HG03521 (cell line): Measurements from ENCODE around the gene LGALS4.
"Not testable (repeated sequence)": the region's sequence is repeated elsewhere in the genome, so short reads cannot be mapped to it uniquely, and the experiment has no call there.

Experiments used
- ATAC-seq: cut with Tn5 transposase; IDR thresholded peaks from one replicate; pipeline ENCODE4 v1.9.1; 2021; ENCODE audit warnings: mild to moderate bottlenecking, moderate library complexity; ENCODE audit not compliant: unreplicated experiment

The LGALS4 gene

GRCh38 chr19:38800577-38801347 lies 12.0 kb downstream of the LGALS4 start:
- ATAC-seq: no peak

- no peak for ATAC-seq
Observed at GRCh38 chr19:38799104-38799503, 13.6 kb downstream of the LGALS4 start.

DNA sequence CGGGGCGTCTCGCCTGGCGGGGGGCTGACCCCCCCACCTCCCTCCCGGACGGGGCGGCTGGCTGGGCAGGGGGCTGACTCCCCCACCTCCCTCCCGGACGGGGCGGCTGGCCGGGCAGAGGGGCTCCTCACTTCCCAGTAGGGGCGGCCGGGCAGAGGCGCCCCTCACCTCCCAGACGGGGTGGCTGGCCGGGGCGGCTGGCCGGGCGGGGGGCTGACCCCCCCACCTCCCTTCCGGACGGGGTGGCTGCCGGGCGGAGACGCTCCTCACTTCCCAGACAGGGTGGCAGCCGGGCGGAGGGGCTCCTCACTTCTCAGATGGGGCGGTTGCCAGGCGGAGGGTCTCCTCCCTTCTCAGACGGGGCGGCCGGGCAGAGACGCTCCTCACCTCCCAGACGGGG lies 15.0 kb downstream of the LGALS4 start:
- not testable (repeated sequence) for ATAC-seq

DNA sequence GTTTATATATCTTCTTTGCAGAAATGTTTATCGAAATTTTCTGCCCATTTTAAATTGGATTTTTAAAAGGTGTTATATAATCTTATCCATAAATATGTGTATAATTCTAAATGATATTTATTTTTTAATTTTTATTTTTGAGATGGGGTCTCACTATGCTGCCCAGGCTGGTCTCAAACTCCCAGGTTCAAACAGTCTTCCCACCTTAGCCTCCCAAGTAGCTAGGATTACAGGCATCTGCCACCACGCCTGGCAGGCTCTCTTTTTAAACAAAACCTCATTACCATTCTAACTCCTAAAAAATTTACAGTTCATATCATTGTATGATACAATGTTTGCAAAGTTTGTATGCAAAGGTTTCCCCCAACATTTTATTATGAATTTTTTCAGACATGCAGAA lies 16.6 kb downstream of the LGALS4 start:
- no peak for ATAC-seq

GRCh38 chr19:38795549-38795948 lies 17.2 kb downstream of the LGALS4 start:
- ATAC-seq: no peak

DNA sequence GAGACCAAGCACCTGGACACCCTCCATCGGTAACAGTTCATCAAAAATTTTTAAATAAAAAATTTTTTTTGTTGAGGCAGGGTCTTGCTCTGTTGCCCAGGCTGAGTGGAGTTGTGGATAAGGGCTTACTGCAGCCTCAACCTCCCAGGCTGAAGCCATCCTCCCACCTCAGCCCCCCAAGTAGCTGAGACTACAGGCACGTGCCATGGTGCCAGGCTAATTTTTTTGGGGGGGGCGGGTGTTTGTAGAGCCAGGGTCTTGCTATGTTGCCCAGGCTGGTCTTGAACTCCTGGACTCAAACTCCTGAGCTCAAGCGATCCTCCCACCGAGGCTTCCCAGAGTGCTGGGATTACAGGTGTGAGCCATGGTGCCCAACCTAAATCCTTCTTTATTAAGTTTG lies 19.1 kb downstream of the LGALS4 start:
- no peak for ATAC-seq

DNA sequence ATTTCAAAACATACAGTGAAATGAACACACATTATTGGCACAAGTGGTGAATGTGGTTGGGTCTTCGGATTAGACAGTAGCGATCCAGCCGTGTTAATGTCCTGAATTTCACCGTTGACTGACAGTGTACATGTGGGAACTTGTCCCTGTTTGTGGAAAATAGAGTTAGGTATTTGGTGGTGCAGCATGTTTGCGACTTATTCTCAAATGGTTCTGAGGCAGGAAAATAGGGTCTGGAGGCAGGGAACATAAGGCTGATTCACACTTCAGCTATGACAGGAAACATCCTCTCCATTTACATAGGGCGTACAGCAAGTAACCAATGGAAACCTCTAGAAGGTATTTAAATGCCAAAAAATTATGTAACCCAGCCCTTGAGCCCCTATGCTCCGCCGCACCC lies 19.6 kb downstream of the LGALS4 start:
- no peak for ATAC-seq

DNA sequence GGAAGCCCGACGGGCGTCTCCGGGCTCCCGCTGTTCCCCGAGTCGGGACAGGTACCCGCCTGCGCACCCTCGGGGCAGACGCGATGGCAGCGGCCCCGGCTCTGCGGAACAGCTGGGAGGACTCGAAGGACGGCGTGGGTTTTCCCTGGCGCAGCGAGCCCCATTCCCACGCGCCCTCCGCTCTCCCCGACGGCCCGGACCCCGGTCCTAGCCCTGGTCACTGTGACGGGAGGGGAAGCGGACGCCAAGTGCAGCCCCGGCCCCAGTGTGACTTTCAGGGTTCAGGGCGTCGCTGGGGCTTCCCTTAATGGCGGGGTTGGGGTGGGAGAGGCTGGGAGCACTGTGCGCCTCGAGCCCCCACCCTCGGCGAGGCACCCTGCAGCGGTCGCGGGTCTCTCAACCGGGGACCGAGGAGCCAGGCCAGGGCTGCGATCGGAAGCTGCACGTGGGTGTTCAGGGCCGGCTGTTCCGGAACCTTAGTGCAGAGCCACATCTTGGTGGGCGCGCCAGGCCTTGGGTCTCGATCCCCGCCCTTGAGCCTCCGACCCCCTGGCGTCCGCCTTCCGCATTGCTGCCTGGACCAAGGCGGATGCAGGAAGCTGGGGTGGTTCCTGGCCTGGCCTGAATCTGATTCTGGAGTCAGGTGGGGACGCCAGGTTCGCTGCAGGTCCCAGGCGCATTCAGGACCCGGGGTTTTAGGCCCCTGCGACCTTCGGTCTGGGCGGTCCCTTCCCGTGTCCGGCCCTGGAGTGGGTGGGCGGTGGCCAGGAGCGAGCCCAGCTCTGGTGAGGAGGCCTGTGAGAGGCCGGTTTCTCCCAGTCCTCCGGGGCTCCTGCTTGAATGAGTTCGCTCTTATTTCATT lies 20.3 kb downstream of the LGALS4 start:
- ATAC-seq: no peak

DNA sequence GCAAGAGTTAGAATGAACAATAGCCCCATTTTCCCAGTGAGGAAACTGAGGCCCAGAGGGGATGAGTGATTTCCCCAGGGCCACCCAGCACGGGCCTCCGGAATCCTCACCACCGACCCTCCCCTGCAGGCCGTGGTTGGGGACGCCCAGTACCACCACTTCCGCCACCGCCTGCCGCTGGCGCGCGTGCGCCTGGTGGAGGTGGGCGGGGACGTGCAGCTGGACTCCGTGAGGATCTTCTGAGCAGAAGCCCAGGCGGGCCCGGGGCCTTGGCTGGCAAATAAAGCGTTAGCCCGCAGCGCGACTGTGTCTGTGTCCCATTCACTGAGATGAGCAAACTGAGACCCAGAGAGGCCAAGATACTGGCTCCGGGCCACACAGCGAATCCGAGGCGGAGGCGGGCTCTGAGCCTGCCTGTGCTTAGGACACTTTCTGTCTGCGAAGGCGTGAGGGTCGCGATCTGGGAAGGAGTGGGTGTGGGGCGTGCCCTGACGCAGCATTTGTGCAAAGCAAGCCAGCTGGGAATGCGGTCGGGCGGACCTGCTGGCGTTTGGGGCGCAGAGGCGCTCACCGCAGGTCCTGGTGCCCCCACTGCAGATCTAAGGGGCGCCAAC lies 21.2 kb downstream of the LGALS4 start:
- not testable (repeated sequence) for ATAC-seq

DNA sequence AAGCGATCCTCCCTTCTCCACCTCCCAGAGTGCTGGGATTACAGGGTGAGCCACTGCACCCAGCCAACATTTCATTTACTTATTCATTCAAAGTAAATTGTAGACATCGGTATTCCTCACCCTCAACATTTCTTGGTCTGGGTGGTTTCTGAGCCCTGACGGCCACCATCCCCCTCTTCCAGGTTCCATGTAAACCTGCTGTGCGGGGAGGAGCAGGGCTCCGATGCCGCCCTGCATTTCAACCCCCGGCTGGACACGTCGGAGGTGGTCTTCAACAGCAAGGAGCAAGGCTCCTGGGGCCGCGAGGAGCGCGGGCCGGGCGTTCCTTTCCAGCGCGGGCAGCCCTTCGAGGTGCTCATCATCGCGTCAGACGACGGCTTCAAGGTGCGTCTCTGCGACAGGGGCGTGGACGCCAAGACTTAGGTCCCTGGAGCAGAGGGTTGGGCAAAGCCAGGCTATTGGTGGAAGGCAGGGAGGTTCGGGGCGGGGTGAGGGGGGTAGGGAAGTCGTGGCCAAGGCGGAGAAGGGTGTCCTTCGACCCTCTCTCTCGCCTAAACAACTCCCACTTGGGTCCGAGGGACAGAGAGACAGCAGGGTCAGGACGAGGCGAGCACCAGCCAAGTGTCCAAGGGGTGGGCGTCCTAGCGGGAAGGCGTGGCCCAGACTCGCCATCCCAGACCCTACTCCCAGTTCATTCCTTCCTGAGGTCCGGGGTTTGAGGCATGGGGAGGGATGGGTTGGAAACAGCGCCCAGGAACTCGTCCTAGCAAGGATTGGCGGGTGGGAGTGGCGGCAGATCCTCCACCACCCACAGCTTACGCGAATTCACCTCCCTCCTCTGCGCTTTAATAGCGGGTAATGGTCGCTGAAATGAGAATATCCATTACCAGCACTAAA lies 22.0 kb downstream of the LGALS4 start:
- not testable (repeated sequence) for ATAC-seq

DNA sequence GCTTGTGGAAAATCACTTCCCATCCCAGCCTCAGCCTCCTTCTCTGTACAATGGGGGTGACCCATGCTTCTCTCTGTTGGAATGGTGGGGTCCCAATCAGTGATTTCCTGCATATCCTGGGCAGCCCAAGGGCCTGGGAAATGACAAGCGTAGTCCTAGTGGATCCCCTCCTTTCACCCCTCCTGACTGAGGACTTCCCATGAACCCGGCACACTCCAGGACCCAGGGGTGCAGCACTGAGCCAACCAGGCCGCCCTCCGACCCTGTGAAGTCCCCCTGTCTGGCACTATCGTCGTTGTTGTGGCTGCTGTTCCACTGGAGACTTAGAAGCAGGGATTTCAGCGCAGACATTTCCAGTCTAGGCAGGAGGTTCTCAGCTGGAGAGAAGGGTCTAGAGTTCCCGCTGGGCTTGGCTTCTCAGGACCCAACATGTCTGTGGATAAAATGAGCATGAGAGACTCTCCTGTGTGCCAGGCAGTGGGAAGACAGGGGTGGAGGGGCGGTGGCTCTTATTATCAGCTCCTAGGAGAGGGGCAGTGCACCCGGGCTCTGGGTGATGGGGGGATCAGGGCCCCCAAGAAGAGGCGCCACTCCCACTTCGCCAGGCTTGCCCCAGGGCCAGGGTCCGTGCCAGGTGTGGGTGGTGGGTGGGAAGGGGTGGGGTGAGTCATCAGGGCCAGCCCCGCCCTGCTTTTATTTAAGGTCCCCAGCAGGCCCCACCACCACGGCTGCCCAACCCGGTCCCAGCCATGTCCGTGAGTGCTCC lies 24.1 kb downstream of the LGALS4 start, which contains the start of gene LGALS7B:
LGALS7B (plus strand) TSS at position 723 of the 766 bp plus-strand sequence; CDS start at position 750, 27 bp downstream.
- no peak for ATAC-seq

GRCh38 chr19:38786572-38787265 lies 26.0 kb downstream of the LGALS4 start:
- ATAC-seq: no peak

- ATAC-seq: not testable (repeated sequence)
Observed at GRCh38 chr19:38786061-38786460, 26.7 kb downstream of the LGALS4 start.

GRCh38 chr19:38785187-38785699 lies 27.5 kb downstream of the LGALS4 start:
- ATAC-seq: no peak

DNA sequence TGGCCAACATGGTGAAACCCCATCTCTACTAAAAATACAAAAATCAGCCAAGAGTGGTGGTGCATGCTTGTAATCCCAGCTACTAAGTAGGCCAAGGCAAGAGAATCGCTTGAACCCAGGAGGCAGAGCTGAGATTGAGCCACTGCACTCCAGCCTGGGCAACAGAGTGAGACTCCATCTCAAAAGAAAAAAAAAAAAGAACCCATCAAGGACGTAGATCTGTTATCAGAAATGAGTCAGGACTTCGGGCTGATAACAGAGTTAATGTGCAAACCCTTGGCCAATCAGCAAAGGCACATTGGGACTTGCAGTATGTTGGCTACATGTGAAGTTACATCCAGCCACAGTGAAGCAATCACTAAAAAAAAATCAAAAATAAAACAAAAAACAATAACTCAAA lies 28.5 kb downstream of the LGALS4 start:
- no peak for ATAC-seq

DNA sequence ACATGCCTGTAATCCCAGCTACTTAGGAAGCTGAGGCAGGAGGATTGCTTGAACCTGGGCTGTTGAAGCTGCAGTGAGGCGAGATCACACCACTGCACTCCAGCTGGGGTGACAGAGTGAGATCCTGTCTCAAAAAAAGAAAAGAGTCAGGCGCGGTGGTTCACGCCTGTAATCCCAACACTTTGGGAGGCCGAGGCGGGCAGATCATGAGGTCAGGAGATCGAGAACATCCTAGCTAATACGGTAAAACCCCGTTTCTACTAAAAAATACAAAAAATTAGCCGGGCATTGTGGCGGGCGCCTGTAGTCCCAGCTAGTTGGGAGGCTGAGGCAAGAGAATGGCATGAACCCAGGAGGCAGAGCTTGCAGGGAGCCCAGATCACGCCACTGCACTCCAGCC lies 30.5 kb downstream of the LGALS4 start:
- not testable (repeated sequence) for ATAC-seq

GRCh38 chr19:38781058-38781457 lies 31.7 kb downstream of the LGALS4 start:
- no peak for ATAC-seq

DNA sequence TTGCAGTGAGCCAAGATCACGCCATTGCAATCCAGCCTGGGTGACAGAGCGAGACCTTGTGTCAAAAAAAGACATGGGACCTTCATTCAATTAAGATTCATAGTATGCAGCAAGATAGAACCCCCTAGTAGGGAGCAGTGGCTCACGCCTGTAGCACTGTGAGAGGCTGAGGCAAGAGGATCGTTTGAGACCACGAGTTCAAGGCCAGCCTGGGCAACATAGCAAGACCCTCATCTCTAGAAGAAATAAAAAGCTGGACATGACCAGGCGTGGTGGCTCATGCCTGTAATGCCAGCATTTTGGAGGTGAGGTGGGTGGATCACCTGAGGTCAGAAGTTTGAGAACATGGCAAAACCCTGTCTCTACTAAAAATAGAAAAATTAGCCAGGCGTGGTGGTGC lies 32.3 kb downstream of the LGALS4 start:
- no peak for ATAC-seq

DNA sequence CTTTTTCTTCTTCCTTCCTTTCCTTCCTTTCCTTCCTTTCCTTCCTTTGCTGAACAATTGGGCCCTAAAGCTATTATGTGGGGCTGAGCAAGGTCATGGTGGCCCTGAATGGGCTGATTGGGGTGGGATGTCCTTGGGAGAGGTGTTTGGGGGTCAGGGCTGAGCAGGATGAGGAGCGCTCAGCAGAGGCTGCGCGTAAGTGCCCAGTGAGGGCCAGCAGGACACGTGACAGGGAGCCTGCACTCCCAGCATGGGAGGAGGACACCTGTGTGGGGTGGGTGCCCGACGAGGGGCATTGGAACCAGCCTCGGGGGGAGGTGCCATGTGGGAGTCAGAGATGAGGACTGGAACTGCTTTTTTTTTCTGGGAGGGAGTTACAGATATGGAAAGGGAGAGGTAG lies 34.0 kb downstream of the LGALS4 start:
- no peak for ATAC-seq
